GM12892 (cell line): ENCODE results near the gene ATG16L1.

Experiments used
- DNase-seq: peaks from one replicate; pipeline ENCODE4 v3.0.0; 2011; ENCODE audit not compliant: insufficient read length
- FAIRE-seq: peaks from 2 replicates; lab custom pipeline; 2011; peaks lifted over from hg19 to GRCh38; lab: Jason Lieb, UNC
- POLR2A ChIP-seq: IDR thresholded peaks from 2 replicates; pipeline ENCODE4 v1.6.1; 2011; ENCODE audit warnings: low read depth, low read length, control low read depth
- POLR2AphosphoS5 ChIP-seq: IDR thresholded peaks from 2 replicates; pipeline ENCODE4 v1.6.1; 2011; ENCODE audit warnings: low read depth, low read length, control low read depth
- TAF1 ChIP-seq: IDR thresholded peaks from 2 replicates; pipeline ENCODE4 v1.6.1; 2011; ENCODE audit warnings: low read depth, mild to moderate bottlenecking, control low read depth, low read length, borderline replicate concordance

Gene ATG16L1

DNA sequence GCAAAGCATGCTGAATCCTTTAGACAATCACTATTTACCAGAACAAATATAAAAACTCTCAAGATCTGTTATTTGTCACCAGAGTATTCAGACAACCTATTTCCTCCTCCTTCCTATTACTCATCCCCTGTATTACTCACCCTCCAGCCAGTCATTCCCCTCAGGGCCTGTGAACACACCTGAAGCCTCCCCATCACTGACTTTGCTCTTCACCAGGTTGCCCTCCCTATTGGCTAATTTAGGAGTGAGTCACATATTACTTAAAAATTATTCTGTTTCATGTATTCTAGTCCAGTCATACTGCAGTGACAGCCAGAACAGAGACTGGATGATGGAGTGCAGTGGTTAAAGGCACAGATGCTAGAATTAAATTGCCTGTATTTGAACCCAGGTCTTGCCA is 3.7 kb upstream of the ATG16L1 start:
- DNase-seq (no peak), FAIRE-seq (no peak)
- TF ChIP-seq TAF1: no peak
- no peak for TF ChIP-seq POLR2AphosphoS5
- TF ChIP-seq POLR2A: no peak

DNA sequence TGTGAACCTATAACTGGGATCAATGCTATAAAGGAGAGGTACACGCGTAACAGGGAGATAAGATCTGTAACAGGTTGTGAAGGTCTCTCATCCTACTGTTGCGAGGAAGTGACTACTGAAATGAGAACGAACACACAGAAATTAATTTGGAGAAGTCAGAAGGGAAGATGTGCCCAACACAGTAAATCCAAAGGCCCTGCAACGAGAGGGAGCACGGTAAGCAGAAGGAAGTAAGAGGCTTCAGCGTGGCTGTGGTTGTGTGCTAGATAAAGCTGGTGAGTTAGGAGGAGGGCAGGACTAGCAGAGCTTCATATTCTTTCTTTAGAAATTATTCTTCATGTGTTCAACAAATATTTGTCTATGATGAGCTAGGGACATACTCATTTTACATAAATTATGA is 2.5 kb upstream of the ATG16L1 start:
- TF ChIP-seq POLR2AphosphoS5: no peak
- TF ChIP-seq POLR2A: no peak
- no peak for TF ChIP-seq TAF1
- DNase-seq (no peak), FAIRE-seq (no peak)

DNA sequence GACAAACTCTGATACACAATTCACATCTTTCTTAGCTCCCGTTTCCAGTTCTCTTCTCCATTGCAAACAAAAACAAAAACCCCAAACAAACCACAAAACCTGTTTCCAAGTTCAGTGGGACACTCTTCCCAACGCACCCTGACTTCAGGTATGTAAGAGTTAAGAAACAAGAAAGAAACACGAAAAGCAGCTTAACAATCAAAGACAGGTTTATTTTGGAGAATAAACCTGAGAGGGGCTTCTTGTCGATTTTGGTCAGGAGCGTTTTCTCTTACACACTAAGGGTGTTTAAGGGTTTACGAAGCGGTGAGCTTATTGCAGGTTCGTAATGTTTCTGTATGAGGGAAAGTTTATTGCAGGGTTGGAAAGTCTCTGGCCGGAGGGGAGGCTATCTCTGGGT is 905 bp upstream of the ATG16L1 start:
- TF ChIP-seq POLR2A (no peak), TAF1 (no peak), POLR2AphosphoS5 (no peak)
- peak; percentile 74 for FAIRE-seq
- no peak for DNase-seq

DNA sequence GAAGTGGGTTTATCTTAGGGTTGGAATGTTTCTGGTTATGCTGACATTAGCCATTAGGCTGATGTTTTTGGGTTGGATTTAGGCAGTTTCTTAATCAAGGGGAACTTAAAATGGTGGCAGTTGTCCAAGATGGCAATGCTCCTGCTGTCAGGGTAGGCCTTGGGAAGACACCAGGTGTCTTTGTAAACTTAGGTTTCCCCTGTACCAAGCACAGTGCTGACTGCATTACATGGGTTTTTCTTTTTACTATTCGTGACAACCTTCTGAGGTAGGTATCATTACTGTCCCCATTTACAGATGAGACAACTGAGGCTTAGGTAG is 528 bp upstream of the ATG16L1 start:
- no peak for TF ChIP-seq TAF1
- TF ChIP-seq POLR2AphosphoS5: no peak
- no peak for TF ChIP-seq POLR2A
- DNase-seq: no peak
- FAIRE-seq: no peak

DNA sequence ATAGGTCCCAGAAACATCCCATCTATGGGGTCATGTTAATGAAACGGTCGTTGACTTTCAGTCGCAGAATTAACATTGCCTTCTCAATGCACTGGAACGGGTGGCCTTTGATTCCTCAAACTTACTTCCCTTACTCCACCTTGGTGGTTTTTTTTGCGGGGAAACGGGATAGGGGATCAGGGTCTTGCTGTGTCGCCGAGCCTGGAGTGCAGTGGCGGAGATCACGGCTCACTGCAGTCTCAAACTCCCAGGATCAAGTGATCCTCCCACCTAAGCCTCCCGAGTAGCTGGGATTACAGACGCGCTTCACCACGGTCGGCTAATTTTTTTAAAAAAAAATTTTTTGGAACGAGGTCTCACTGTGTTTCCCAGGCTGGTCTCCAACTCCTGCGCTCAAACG is 754 bp downstream of the ATG16L1 start:
- no peak for FAIRE-seq
- DNase-seq: no peak
- TF ChIP-seq POLR2A (no peak), POLR2AphosphoS5 (no peak), TAF1 (no peak)

DNA sequence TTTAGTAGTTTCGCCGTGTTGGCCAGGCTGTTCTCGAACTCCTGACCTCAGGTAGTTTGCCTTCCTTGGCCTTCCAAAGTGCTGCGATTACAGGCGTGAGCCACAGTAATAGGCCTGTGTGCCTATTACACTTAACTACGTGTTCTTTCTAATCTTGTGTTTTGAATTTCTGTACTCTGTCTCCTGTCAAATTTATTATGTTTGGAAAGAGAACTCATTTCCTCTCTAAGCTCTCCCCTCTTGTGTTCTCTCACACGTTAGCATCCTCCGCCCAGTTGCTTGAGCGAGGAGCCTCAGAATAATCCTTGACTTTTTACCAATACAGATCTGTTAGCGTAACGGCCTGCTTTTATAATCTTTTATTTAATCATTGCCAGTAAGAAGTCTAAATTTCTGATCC is 3.7 kb downstream of the ATG16L1 start:
- DNase-seq (no peak), FAIRE-seq (no peak)
- TF ChIP-seq TAF1 (no peak), POLR2A (no peak), POLR2AphosphoS5 (no peak)

DNA sequence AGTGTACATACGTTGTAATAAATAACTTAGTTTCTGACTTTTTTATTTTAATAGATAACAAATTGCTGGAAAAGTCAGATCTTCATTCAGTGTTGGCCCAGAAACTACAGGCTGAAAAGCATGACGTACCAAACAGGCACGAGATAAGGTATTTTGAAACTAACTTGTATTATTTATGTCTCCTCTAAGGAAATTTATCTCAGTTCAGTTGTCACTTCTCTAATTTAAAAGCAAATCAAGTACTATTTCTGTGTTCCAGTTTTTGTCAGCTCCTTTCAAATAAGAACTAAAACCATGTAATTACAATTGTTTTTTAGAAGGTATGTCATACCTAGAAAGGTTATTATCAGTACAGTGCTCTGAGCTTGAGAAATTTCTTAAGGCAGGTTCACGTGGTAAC is 4.6 kb downstream of the ATG16L1 start:
- no peak for FAIRE-seq
- DNase-seq: no peak
- no peak for TF ChIP-seq TAF1

DNA sequence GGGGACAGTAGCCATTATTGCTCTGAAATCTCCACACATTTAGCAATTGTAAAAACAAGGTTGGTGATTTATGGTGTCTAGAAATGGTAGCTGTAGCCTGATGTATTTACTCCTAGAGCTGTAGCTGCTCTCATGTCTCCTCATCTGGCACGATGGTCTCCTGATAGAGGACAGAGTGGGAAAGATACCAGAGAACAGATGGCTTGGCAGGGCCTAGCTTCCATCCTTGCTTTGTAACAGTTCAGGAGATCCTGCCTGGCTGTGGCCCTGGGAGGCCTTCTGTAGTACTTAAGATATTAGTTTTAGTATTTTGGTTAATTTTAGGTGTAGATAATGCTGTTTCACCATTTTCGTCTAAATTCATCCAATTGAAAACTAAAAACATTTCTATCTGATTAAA is 6.7 kb downstream of the ATG16L1 start:
- DNase-seq: no peak
- FAIRE-seq: no peak
- TF ChIP-seq POLR2AphosphoS5 (no peak), POLR2A (no peak), TAF1 (no peak)

DNA sequence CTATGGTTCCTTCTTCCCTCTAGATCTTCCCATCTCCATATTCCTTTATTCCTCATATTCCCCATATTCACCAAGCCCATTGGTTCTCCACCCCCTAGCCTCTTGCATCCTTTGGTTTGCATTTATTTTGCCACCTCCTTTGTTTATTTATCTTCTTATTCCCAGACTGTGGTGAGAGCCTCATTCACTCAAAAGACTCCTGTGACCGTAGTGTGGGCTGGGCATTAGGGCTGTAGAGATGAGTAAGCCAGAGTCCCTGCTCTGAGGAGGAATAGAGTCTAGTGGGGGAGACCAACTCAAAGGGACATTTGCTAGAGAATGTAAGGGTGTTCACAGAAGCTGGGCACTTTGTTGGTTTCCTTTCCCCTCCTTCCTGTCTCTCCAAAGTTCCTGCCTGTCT is 8.3 kb downstream of the ATG16L1 start:
- DNase-seq: no peak
- FAIRE-seq: no peak

DNA sequence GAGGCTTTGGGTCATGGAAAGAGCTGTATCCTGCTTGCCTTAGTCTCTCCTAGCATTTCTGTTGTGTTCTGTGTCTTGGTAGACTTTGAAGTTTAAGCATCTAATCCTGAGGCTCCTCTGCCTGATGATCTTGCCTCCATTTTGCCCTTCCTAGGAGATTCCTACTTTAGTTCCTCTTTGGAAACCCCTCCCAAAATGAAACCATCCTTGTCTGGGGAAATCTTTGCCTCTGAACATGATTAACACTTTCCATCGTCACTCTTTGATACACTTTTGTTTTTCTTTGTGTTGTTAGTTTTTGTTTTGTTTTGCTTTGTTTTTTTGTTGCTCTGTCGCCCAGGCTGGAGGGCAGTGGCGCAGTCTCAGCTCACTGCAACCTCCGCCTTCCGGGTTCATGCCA is 9.2 kb downstream of the ATG16L1 start:
- FAIRE-seq (no peak), DNase-seq (no peak)
- no peak for TF ChIP-seq TAF1
- no peak for TF ChIP-seq POLR2A
- no peak for TF ChIP-seq POLR2AphosphoS5

More for the DNA sequence above, 8.3 kb downstream of the ATG16L1 start:
- TF ChIP-seq POLR2AphosphoS5: no peak
- no peak for TF ChIP-seq TAF1
- no peak for TF ChIP-seq POLR2A

DNA sequence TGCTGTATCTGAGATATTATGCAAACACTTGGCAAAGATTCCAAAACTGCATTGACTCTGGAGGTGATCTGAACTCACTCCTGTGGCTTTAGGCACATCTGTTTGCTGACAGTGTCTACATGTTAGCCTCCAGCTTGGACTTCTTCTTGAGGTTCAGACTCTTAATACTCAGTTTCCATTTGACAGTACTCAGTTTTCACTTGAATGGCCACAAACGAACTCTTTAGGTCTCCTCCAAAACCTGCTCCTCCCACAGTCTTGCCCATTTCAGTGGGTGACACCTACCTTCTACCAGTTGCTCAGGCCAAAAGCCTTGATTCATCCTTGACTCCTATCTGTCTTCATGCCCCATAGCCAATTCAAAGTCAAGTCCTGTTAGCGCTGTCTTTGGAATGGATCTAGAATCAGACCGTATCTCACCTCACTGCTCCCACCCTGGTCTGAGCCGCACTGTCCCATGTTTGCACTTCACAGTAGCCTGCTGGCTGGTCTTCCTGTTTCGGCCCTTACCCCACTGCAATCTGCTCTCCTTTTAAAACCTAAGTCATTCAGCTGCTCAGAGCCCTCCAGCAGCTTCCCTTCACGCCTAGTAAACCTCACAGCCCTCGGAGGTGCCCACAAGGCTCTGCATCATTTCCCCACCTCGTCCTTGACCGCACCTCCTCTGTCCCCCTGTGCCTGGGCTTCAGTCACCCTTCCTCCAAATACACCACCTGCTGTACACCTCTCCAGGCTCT is 10.5 kb downstream of the ATG16L1 start:
- DNase-seq (peak; percentile 28), FAIRE-seq (peak; percentile 94)
- TF ChIP-seq TAF1 (no peak), POLR2AphosphoS5 (no peak), POLR2A (no peak)

DNA sequence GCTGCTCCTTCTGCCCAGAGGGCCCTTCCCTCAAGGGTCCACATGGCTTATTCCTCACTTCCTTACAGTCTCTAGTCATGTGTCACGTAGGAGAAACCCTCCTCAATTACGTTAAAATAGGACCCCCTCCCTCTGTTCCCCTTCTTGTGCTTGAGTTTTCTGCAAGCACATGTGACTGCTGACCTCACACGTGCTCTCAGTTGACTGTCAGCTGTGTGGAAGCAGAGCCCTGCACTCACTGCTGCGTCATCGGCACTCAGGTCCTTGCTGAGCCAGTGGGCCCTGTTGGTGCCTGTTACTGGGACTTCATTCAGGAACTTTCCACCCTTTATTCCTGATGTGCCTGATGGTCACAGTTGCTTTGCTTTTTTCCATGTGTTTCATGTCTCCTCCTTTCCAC is 11.1 kb downstream of the ATG16L1 start:
- no peak for DNase-seq
- no peak for TF ChIP-seq TAF1
- TF ChIP-seq POLR2A: no peak
- TF ChIP-seq POLR2AphosphoS5: no peak
- no peak for FAIRE-seq

DNA sequence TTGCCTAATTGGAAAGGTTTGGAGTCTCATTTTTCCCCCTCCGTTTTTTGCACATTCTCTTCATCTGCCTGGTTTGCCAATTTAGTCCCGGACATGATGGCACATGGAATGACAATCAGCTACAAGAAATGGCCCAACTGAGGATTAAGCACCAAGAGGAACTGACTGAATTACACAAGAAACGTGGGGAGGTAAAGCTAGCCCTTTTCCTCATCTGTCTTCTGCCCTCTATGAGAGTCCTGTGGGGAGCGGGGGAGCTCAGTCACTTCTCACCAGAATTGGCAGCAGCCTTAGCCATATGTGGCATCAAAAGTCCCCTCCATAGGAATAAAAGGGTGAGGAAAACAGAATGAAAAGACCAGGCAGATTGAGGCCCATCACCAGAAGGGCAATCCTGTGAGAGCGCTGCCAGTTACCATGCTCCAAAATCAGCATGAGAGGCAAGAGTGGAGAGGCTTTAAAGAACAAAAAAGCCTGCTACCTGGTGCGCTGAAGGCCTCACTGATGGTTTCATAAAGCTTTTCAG is 11.6 kb downstream of the ATG16L1 start:
- FAIRE-seq (no peak), DNase-seq (no peak)
- no peak for TF ChIP-seq POLR2AphosphoS5
- no peak for TF ChIP-seq POLR2A
- TF ChIP-seq TAF1: no peak
